GM13977 (cell line): ENCODE results near the gene GTF2H4.
"Not testable (repeated sequence)": the region's sequence is repeated elsewhere in the genome, so short reads cannot be mapped to it uniquely, and the experiment has no call there.

Experiments used
- DNase-seq: peaks from one replicate; pipeline ENCODE4 v3.0.0; 2012; ENCODE audit warnings: low spot score
- in situ Hi-C: fragments of 300-500 bp; cut with MboI; formaldehyde crosslinking; loops from one replicate; pipeline ENCODE4 v1.12.0; 2022; ENCODE audit warnings: low sequenced_read_pairs, low pct_unique_long_range_greater_than_20kb, mixed read lengths, inconsistent platforms; ENCODE audit not compliant: unreplicated experiment
- TF ChIP-seq, protein P1 (sequence below): IDR thresholded peaks from 2 replicates; pipeline ENCODE4 v1.5.1; 2012; ENCODE audit warnings: mild to moderate bottlenecking, control low read depth; ENCODE audit not compliant: insufficient read depth; ENCODE audit errors: extremely low read depth, missing control alignments

GTF2H4 gene

DNA sequence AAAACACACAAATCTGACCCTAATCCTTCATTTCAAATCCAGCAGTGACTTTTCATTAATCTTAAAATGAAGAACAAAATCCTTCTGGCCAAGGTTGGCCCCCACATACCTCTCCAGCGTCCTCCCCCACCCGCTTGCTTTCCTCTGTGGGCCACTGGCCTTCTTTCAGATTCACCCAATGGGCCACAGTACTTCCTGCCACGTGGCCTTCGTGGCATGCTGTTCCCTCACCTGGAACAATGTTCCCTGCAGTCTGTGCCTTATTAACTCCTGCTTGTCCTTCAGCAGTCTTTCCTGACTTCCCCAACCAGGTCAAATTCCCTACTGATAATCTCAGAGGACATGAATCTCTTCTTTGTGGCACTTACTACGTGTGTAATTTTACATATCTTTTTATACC, 5.3 kb upstream of the GTF2H4 start:
- no peak for DNase-seq
- TF ChIP-seq, protein P1, sequence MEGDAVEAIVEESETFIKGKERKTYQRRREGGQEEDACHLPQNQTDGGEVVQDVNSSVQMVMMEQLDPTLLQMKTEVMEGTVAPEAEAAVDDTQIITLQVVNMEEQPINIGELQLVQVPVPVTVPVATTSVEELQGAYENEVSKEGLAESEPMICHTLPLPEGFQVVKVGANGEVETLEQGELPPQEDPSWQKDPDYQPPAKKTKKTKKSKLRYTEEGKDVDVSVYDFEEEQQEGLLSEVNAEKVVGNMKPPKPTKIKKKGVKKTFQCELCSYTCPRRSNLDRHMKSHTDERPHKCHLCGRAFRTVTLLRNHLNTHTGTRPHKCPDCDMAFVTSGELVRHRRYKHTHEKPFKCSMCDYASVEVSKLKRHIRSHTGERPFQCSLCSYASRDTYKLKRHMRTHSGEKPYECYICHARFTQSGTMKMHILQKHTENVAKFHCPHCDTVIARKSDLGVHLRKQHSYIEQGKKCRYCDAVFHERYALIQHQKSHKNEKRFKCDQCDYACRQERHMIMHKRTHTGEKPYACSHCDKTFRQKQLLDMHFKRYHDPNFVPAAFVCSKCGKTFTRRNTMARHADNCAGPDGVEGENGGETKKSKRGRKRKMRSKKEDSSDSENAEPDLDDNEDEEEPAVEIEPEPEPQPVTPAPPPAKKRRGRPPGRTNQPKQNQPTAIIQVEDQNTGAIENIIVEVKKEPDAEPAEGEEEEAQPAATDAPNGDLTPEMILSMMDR, result no peak
- in situ Hi-C loops, result no loop called here

DNA sequence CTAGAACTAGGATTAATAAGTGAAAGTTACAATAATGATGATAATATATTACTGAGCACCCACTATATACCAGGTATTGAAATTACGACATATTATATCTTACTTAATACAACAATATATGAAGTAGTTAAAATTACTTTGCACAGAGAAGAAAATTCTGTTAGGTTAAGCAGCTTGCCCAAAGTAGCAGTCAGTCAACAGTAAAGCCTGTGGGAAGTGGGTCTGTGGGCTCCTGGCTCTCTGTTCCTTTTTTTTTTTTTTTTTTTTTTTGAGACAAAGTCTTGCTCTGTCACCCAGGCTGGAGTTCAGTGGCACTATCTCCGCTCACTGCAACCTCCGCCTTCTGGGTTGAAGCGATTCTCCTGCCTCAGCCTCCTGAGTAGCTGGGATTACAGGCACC, 4.8 kb upstream of the GTF2H4 start:
- TF ChIP-seq, protein P1, result no peak
- in situ Hi-C loops, result no loop called here
- DNase-seq, result no peak

GRCh38 chr6:30907290-30907757, 683 bp upstream of the GTF2H4 start:
- DNase-seq, in situ Hi-C loops: not testable (repeated sequence)

DNA sequence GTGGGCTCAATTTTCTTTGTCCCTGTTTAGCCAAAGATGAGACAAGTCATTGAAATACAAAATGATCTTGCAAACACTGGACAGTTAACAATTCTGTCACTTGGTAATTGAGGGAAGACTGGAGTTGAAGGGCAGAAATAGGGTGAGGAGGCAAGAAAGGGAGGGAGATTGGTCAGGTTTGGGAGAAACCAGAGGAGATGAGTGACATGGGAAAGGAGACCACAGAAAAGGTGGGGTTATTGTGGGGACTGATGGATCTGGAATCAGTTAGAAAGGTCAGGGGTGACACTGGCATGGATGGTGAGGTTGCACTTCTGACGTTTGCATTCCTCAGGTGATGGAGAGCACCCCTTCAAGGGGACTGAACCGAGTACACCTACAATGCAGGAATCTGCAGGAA, 693 bp downstream of the GTF2H4 start:
- no peak for DNase-seq
- in situ Hi-C loops, result no loop called here
- TF ChIP-seq, protein P1, result no peak

GRCh38 chr6:30910473-30910872, 2.5 kb downstream of the GTF2H4 start:
- in situ Hi-C loops, DNase-seq: not testable (repeated sequence)

- no peak for DNase-seq
- in situ Hi-C loops, result no loop called here
- TF ChIP-seq, protein P1, result no peak
Observed at GRCh38 chr6:30912746-30913520, 4.9 kb downstream of the GTF2H4 start.

DNA sequence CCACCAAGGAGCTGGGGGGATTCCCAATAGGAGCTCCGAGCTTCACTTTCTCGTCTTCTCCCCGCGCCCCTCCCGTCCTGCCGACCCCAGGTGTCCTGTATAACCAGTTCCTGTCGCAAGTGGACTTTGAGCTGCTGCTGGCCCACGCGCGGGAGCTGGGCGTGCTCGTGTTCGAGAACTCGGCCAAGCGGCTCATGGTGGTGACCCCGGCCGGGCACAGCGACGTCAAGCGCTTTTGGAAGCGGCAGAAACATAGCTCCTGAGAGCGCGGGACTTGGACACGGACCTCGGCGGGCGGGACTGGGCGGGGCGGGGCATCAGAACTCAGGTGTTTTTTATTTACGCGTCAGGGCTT, 5.7 kb downstream of the GTF2H4 start:
- TF ChIP-seq, protein P1, result no peak
- DNase-seq, result no peak

More for the DNA sequence above, 5.7 kb downstream of the GTF2H4 start:
- in situ Hi-C loops, result no loop called here
